ENCODE results near the gene MAT1A. TPM values are rescaled to one million over a fixed set of nuclear protein-coding genes. Genes with fewer than 3 reads are reported as not detected.
A peak's percentile ranks its signal among the peaks of the same experiment; 100 is the strongest.

Gene MAT1A
- total RNA-seq, 1 experiment from 2014 or later: 1.5 TPM

DNA sequence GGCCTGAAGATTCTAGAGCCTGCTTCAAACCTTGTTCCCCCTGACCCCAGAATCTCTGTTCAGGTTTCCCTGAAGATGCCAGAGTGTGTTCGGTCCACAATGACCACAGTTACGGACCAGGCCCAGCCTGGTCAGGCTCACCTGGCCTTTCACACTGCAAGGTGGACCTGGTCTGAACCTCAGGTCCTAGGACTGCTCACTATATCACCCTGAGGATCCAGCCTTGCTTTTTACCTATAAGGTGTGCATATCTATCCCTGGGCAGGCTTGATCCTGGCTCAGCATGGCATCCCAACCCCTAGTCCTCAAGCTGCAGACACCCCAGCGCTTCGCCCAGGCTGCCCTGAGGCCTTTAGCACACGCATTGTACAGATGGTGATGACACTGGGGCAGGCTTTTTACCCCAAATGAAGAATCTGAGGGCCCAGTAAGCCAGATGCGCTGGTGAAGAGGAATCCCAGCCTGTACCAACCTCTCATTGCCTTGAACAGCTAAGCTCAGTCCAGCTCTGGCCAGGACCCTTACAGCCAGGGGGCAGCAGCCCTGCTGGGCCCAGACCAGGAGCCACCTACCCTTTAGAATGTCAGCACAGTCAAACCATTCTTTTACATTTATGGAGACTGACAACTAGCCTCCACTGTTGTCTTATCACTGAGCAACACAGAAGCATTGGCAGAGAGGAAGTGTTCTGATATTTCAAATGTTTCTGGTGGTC lies 28.0 kb downstream of the MAT1A start:
- H3K27me3 ChIP-seq (ENCODE audit: control insufficient read depth, insufficient read depth, low read length): peaks cover 4% of the 10 kb centered on the region; the same call in 1 of the 2 replicates
- POLR2A ChIA-PET: no interaction called here
- intact Hi-C loops (cut with micrococcal nuclease; ENCODE audit: unreplicated experiment) (no loop called here), in situ Hi-C loops (cut with HindIII; ENCODE audit: low pct_unique_long_range_greater_than_20kb, low sequenced_read_pairs) (no loop called here)
- no peak overlapping the region for H3K27ac ChIP-seq (ENCODE audit: low read length)
- CTCF ChIA-PET: interaction anchor here (0.5 to 1.1 kb wide), 4 partner anchors 13 to 445 kb away, joined by 3 to 6 read pairs (median 3); no protein-coding TSS in a partner anchor
- DNase-seq (ENCODE audit: low read depth, low spot score) (no peak), ATAC-seq (no peak)
- no peaks in the 10 kb centered on the region for H3K36me3 ChIP-seq (ENCODE audit: control insufficient read depth, insufficient read depth, low read length)
- TF ChIP-seq, protein P1, sequence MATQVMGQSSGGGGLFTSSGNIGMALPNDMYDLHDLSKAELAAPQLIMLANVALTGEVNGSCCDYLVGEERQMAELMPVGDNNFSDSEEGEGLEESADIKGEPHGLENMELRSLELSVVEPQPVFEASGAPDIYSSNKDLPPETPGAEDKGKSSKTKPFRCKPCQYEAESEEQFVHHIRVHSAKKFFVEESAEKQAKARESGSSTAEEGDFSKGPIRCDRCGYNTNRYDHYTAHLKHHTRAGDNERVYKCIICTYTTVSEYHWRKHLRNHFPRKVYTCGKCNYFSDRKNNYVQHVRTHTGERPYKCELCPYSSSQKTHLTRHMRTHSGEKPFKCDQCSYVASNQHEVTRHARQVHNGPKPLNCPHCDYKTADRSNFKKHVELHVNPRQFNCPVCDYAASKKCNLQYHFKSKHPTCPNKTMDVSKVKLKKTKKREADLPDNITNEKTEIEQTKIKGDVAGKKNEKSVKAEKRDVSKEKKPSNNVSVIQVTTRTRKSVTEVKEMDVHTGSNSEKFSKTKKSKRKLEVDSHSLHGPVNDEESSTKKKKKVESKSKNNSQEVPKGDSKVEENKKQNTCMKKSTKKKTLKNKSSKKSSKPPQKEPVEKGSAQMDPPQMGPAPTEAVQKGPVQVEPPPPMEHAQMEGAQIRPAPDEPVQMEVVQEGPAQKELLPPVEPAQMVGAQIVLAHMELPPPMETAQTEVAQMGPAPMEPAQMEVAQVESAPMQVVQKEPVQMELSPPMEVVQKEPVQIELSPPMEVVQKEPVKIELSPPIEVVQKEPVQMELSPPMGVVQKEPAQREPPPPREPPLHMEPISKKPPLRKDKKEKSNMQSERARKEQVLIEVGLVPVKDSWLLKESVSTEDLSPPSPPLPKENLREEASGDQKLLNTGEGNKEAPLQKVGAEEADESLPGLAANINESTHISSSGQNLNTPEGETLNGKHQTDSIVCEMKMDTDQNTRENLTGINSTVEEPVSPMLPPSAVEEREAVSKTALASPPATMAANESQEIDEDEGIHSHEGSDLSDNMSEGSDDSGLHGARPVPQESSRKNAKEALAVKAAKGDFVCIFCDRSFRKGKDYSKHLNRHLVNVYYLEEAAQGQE (IDR thresholded peaks at IDR 0.05; ENCODE audit: insufficient read depth in 1 of 2, low read depth in 2 of 2, low read length in 1 of 2): no peak
- TF ChIP-seq, protein P2, sequence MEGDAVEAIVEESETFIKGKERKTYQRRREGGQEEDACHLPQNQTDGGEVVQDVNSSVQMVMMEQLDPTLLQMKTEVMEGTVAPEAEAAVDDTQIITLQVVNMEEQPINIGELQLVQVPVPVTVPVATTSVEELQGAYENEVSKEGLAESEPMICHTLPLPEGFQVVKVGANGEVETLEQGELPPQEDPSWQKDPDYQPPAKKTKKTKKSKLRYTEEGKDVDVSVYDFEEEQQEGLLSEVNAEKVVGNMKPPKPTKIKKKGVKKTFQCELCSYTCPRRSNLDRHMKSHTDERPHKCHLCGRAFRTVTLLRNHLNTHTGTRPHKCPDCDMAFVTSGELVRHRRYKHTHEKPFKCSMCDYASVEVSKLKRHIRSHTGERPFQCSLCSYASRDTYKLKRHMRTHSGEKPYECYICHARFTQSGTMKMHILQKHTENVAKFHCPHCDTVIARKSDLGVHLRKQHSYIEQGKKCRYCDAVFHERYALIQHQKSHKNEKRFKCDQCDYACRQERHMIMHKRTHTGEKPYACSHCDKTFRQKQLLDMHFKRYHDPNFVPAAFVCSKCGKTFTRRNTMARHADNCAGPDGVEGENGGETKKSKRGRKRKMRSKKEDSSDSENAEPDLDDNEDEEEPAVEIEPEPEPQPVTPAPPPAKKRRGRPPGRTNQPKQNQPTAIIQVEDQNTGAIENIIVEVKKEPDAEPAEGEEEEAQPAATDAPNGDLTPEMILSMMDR (IDR thresholded peaks at IDR 0.05): no peak; the same call in 1 of the 2 replicates
- TF ChIP-seq TCF7L2 (IDR thresholded peaks at IDR 0.05; ENCODE audit: low read depth, low read length) (no peak), POLR2AphosphoS5 (IDR thresholded peaks at IDR 0.05; ENCODE audit: low read depth, low read length) (no peak), SIN3A (IDR thresholded peaks at IDR 0.05; ENCODE audit: borderline replicate concordance, insufficient read depth, low read depth, low read length) (no peak)
- no peaks in the 10 kb centered on the region for H3K4me1 ChIP-seq (ENCODE audit: control insufficient read depth, insufficient read depth, low read length)
- no peaks in the 10 kb centered on the region for H3K9me3 ChIP-seq (ENCODE audit: control insufficient read depth, insufficient read depth, low read depth, low read length)
- no peak overlapping the region for H3K4me3 ChIP-seq (ENCODE audit: low read depth in 2 of 2, low read length in 2 of 2)
- BruUV-seq (replicated peaks): no TSS peak

DNA sequence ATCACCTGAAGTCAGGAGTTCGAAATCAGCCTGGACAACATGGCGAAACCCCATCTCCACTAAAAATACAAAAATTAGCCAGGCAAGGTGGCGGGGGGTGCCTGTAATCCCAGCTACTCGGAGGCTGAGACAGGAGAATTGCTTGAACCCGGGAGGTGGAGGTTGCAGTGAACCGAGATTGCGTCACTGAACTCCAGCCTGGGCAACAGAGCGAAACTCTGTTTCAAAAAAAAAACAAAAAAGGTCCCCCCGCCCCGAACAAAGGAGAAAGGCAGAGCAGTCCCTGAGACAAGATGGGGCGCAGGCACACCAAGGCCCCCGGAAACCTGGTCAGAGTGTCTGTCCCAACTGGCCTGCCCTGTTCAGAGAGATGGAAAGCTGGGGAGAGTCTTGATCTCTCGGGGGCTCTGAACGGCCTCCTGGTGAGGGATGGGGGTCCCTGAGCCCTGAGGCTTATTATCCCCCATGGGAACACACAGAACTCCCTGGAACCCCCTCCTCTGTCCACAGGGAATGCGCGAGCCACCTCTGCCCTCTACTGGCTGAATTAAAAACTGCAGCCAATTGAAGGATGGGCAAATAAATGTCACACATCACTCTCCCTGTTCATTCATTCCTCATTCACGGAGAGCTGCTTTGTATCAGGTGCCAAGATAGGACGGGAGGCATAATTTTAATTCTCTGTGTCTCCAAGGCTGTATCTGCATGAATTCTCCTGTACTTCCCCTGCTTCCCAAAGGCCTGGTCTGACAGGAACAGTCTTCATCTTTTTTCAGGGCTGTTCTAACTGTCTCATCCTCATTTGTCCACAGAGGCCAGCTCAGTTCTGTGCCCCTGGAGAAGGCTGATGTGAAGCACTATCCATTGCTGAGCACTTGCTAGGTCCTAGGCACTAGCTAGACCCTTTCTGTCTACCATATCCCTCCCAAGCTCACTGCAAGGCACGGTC lies 28.9 kb downstream of the MAT1A start:
- in situ Hi-C loops (cut with HindIII; ENCODE audit: low pct_unique_long_range_greater_than_20kb, low sequenced_read_pairs): no loop called here
- ATAC-seq: peak; percentile 61; the same call in 1 of the 2 replicates
- BruUV-seq (replicated peaks): no TSS peak
- DNase-seq (ENCODE audit: low read depth, low spot score): peak; percentile 27
- Histone ChIP-seq H3K4me3 (ENCODE audit: low read depth in 2 of 2, low read length in 2 of 2) (no peak overlapping the region), H3K9me3 (ENCODE audit: control insufficient read depth, insufficient read depth, low read depth, low read length) (no peaks in the 10 kb centered on the region), H3K27me3 (ENCODE audit: control insufficient read depth, insufficient read depth, low read length) (peaks cover 6% of the 10 kb centered on the region; the same call in 1 of the 2 replicates), H3K36me3 (ENCODE audit: control insufficient read depth, insufficient read depth, low read length) (no peaks in the 10 kb centered on the region), H3K4me1 (ENCODE audit: control insufficient read depth, insufficient read depth, low read length) (no peaks in the 10 kb centered on the region), H3K27ac (ENCODE audit: low read length) (no peak overlapping the region)
- ChIA-PET POLR2A (no interaction called here), CTCF (interaction anchor here (0.5 to 1.1 kb wide), 6 partner anchors 14 to 446 kb away, joined by 3 to 6 read pairs (median 4); no protein-coding TSS in a partner anchor)
- TF ChIP-seq, protein P2 (IDR thresholded peaks at IDR 0.05): peak; percentile 99
- no peak for TF ChIP-seq SIN3A (IDR thresholded peaks at IDR 0.05; ENCODE audit: borderline replicate concordance, insufficient read depth, low read depth, low read length)
- intact Hi-C loops (cut with micrococcal nuclease; ENCODE audit: unreplicated experiment): no loop called here

Data from Panc1 (cell line).